ENCODE results near the gene NXPH2. TPM values are rescaled to one million over a fixed set of nuclear protein-coding genes. Genes with fewer than 3 reads are reported as not detected.

The NXPH2 gene
- total RNA-seq, 6 experiments from 2014 or later, result not detected

DNA sequence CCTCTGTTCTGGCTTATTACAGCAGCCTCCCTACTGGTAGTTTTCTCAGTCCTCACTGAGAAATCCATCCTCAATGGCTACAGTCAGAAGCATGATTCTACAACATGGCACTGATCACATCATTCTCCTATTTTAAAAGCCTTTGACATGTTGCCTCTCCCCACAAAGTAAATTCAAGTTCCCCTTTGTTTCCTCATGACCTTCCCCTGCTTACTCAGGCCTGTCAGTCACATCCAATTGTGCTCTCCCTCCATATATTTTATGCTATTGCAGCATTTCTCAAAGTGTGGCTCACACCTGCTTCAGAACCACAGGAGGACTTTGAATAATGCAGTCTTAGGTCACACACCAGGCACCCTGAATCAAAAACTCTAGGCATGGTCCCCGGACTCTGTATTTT, 154.0 kb downstream of the NXPH2 start:
- DNase-seq, result no peak
- Mint-ChIP-seq H3K4me1 (ENCODE audit: low read depth) (no peaks in the 10 kb centered on the region), H3K9me3 (no peaks in the 10 kb centered on the region), H3K27ac (no peak overlapping the region), H3K4me3 (no peak overlapping the region), H3K27me3 (ENCODE audit: insufficient read depth) (peaks cover 3% of the 10 kb centered on the region; the same call in 1 of the 2 replicates), H3K36me3 (ENCODE audit: low read depth) (no peaks in the 10 kb centered on the region)
- TF ChIP-seq CTCF (IDR thresholded peaks at IDR 0.05), result no peak

DNA sequence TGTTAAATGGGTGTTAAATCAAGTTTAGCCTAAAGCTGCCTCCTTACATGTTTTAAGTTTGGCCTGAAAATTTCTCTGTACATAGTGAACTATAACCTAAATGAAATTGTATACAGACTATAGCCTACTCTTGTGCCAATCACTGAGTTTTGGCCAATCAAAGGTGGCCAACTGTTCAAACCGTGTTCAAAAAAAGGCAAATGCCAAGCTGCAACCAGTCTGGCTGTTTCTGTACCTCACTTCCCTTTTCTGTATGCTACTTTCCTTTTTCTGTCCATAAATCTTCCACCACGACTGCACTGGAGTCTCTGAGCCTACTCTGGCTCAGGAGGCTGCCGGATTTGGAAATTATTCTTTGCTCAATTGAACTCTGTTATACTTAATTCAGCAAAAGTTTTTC, 157.6 kb downstream of the NXPH2 start:
- no peak for TF ChIP-seq CTCF (IDR thresholded peaks at IDR 0.05)
- no peak for DNase-seq
- H3K4me1 Mint-ChIP-seq (ENCODE audit: low read depth), result no peaks in the 10 kb centered on the region
- H3K27me3 Mint-ChIP-seq (ENCODE audit: insufficient read depth), result peaks cover 5% of the 10 kb centered on the region; the same call in 1 of the 2 replicates
- H3K36me3 Mint-ChIP-seq (ENCODE audit: low read depth), result no peaks in the 10 kb centered on the region
- H3K27ac Mint-ChIP-seq, result no peak overlapping the region
- H3K4me3 Mint-ChIP-seq, result no peak overlapping the region
- no peaks in the 10 kb centered on the region for H3K9me3 Mint-ChIP-seq

- H3K27me3 Mint-ChIP-seq (ENCODE audit: insufficient read depth), result peaks cover 7% of the 10 kb centered on the region; the same call in 1 of the 2 replicates
- no peaks in the 10 kb centered on the region for H3K9me3 Mint-ChIP-seq
- TF ChIP-seq CTCF (IDR thresholded peaks at IDR 0.05), result no peak
- no peak for DNase-seq
- H3K36me3 Mint-ChIP-seq (ENCODE audit: low read depth), result no peaks in the 10 kb centered on the region
- no peaks in the 10 kb centered on the region for H3K4me1 Mint-ChIP-seq (ENCODE audit: low read depth)
- no peak overlapping the region for H3K27ac Mint-ChIP-seq
- H3K4me3 Mint-ChIP-seq, result no peak overlapping the region
Measured at GRCh38 chr2:138621139-138621538, 159.1 kb downstream of the NXPH2 start.

GRCh38 chr2:138620431-138620830, 159.8 kb downstream of the NXPH2 start:
- no peak for DNase-seq
- Mint-ChIP-seq H3K27ac (no peak overlapping the region), H3K9me3 (no peaks in the 10 kb centered on the region), H3K36me3 (ENCODE audit: low read depth) (no peaks in the 10 kb centered on the region), H3K4me1 (ENCODE audit: low read depth) (peaks cover 2% of the 10 kb centered on the region), H3K27me3 (ENCODE audit: insufficient read depth) (peaks cover 7% of the 10 kb centered on the region; the same call in 1 of the 2 replicates), H3K4me3 (no peak overlapping the region)
- TF ChIP-seq CTCF (IDR thresholded peaks at IDR 0.05), result no peak
